Mesenchymal stem cell (in vitro differentiated cells and primary cell): ENCODE results near the gene AIF1.
A peak's percentile ranks its signal among the peaks of the same experiment; 100 is the strongest.

ENCODE experiments used
- DNase-seq: peaks from one replicate; pipeline ENCODE4 v3.0.0-alpha.2; 2013
- H2AFZ ChIP-seq: one replicate; pipeline ENCODE4 v1.6.1; 2013; ENCODE audit warnings: low read depth, mild to moderate bottlenecking, control low read depth, inconsistent platforms, low read length, moderate library complexity
- H2AK5ac ChIP-seq: 2 replicates; pipeline ENCODE4 v1.6.1; 2013; ENCODE audit warnings: low read length, moderate library complexity, mild to moderate bottlenecking, inconsistent platforms; ENCODE audit not compliant: severe bottlenecking
- H2BK120ac ChIP-seq: one replicate; pipeline ENCODE4 v1.6.1; 2013; ENCODE audit warnings: low read depth, mild to moderate bottlenecking, inconsistent platforms, low read length, moderate library complexity
- H2BK12ac ChIP-seq, 2 experiments: one replicate each; pipeline ENCODE4 v1.6.1; 2013; ENCODE audit warnings: inconsistent platforms in 2 of 2, low read length in 2 of 2, mild to moderate bottlenecking in 2 of 2, moderate library complexity in 2 of 2, control low read depth in 1 of 2
- H2BK15ac ChIP-seq: one replicate; pipeline ENCODE4 v1.6.1; 2013; ENCODE audit warnings: mild to moderate bottlenecking, low read depth, inconsistent platforms; ENCODE audit not compliant: poor library complexity, severe bottlenecking
- H2BK5ac ChIP-seq: 2 replicates; pipeline ENCODE4 v1.6.1; 2013; ENCODE audit warnings: low read depth, mild to moderate bottlenecking, low read length, control low read depth, inconsistent platforms; ENCODE audit not compliant: poor library complexity, severe bottlenecking
- H3K14ac ChIP-seq, 2 experiments: one replicate each; pipeline ENCODE4 v1.6.1; 2013; ENCODE audit warnings: inconsistent platforms in 2 of 2, low read length in 2 of 2, control low read depth in 1 of 2, mild to moderate bottlenecking in 1 of 2, moderate library complexity in 1 of 2
- H3K18ac ChIP-seq, 2 experiments: one replicate each; pipeline ENCODE4 v1.6.1; 2013; ENCODE audit warnings: inconsistent platforms in 2 of 2, low read length in 2 of 2, control low read depth in 1 of 2, low read depth in 1 of 2, mild to moderate bottlenecking in 1 of 2
- H3K23ac ChIP-seq, 2 experiments: one replicate each; pipeline ENCODE4 v1.6.1; 2013; ENCODE audit warnings: inconsistent platforms in 2 of 2, low read length in 2 of 2, mild to moderate bottlenecking in 2 of 2, moderate library complexity in 2 of 2, control low read depth in 1 of 2
- H3K27ac ChIP-seq: 2 replicates; pipeline ENCODE4 v1.5.1; 2013; ENCODE audit warnings: mild to moderate bottlenecking, moderate library complexity, low read length, control low read depth, inconsistent platforms; ENCODE audit not compliant: poor library complexity, severe bottlenecking
- H3K27me3 ChIP-seq, 2 experiments: 2 replicates each; pipeline versions ENCODE4 v1.6.1 to v1.7.0; 2013; ENCODE audit warnings: low read length in 2 of 2, mild to moderate bottlenecking in 2 of 2, moderate library complexity in 2 of 2, control low read depth in 1 of 2, inconsistent platforms in 1 of 2; ENCODE audit not compliant: control insufficient read depth in 1 of 2, insufficient read depth in 1 of 2
- H3K36me3 ChIP-seq, 2 experiments: 2 replicates each; pipeline versions ENCODE4 v1.6.1 to v1.7.0; 2013; ENCODE audit warnings: low read length in 2 of 2, control low read depth in 1 of 2, inconsistent platforms in 1 of 2, low read depth in 1 of 2, mild to moderate bottlenecking in 1 of 2; ENCODE audit not compliant: insufficient read depth in 2 of 2, control insufficient read depth in 1 of 2
- H3K4ac ChIP-seq, 2 experiments: one replicate each; pipeline ENCODE4 v1.6.1; 2013; ENCODE audit warnings: inconsistent platforms in 2 of 2, low read length in 2 of 2, mild to moderate bottlenecking in 2 of 2, moderate library complexity in 2 of 2, control low read depth in 1 of 2, low read depth in 1 of 2
- H3K4me1 ChIP-seq: 2 replicates; pipeline ENCODE4 v1.6.1; 2013; ENCODE audit warnings: low read depth, low read length, control low read depth; ENCODE audit not compliant: control insufficient read depth, insufficient read depth
- H3K4me2 ChIP-seq: 2 replicates; pipeline ENCODE4 v1.6.1; 2013; ENCODE audit warnings: low read length, mild to moderate bottlenecking, inconsistent platforms; ENCODE audit not compliant: poor library complexity, severe bottlenecking
- H3K4me3 ChIP-seq, 2 experiments: 2 replicates each; pipeline versions ENCODE4 v1.5.1 to v1.7.0; 2013; ENCODE audit warnings: low read length in 2 of 2, mild to moderate bottlenecking in 2 of 2, control low read depth in 1 of 2, low read depth in 1 of 2; ENCODE audit not compliant: insufficient read depth in 1 of 2
- H3K79me1 ChIP-seq: replicated peaks from 2 replicates; pipeline ENCODE4 v1.6.1; 2013; ENCODE audit warnings: mild to moderate bottlenecking, control low read depth, low read length, inconsistent platforms; ENCODE audit not compliant: poor library complexity, severe bottlenecking
- H3K9ac ChIP-seq: 2 replicates; pipeline ENCODE4 v1.7.0; 2013; ENCODE audit warnings: mild to moderate bottlenecking, low read length, moderate library complexity
- H3K9me3 ChIP-seq: 2 replicates; pipeline ENCODE4 v1.7.0; 2013; ENCODE audit warnings: mild to moderate bottlenecking, low read length; ENCODE audit not compliant: control insufficient read depth
- H4K8ac ChIP-seq: one replicate; pipeline ENCODE4 v1.6.1; 2013; ENCODE audit warnings: inconsistent platforms, mild to moderate bottlenecking, low read length, moderate library complexity
- H4K91ac ChIP-seq: one replicate; pipeline ENCODE4 v1.6.1; 2013; ENCODE audit warnings: mild to moderate bottlenecking, low read length, inconsistent platforms
- WGBS: methylation state at CpG from one replicate; pipeline ENCODE4 v1.1.7; 2013; ENCODE audit warnings: mixed read lengths; 5-methylcytosine and 5-hydroxymethylcytosine counted together

Gene AIF1

GRCh38 chr6:31643818-31644454 is 28.9 kb downstream of the AIF1 start:
- no peak overlapping the region for H3K27ac ChIP-seq
- DNase-seq, result no peak
- no peak overlapping the region for H3K23ac ChIP-seq
- no peak overlapping the region for H2AFZ ChIP-seq
- no peak overlapping the region for H2BK5ac ChIP-seq
- H3K14ac ChIP-seq, result no peak overlapping the region
- no peak overlapping the region for H3K4ac ChIP-seq
- no peak overlapping the region for H4K91ac ChIP-seq
- H3K18ac ChIP-seq, result no peak overlapping the region
- H3K27me3 ChIP-seq, result no peaks in the 10 kb centered on the region
- H2AK5ac ChIP-seq, result no peak overlapping the region
- H3K36me3 ChIP-seq, result peaks cover 89 to 92% of the 10 kb centered on the region in 2 experiments
- no peak overlapping the region for H3K4me3 ChIP-seq
- 99% methylated on average over 9 of the region's 17 CpGs for WGBS
- H3K79me1 ChIP-seq, result peaks cover 41% of the 10 kb centered on the region
- H2BK120ac ChIP-seq, result no peak overlapping the region
- no peak overlapping the region for H3K4me2 ChIP-seq
- no peak overlapping the region for H2BK12ac ChIP-seq
- H4K8ac ChIP-seq, result no peak overlapping the region
- no peaks in the 10 kb centered on the region for H3K9me3 ChIP-seq
- peaks cover 5% of the 10 kb centered on the region for H3K4me1 ChIP-seq
- no peak overlapping the region for H2BK15ac ChIP-seq
- no peak overlapping the region for H3K9ac ChIP-seq

GRCh38 chr6:31645325-31645724 is 30.3 kb downstream of the AIF1 start:
- no peak overlapping the region for H2BK5ac ChIP-seq
- peaks cover 47% of the 10 kb centered on the region for H3K79me1 ChIP-seq
- H3K9ac ChIP-seq, result no peak overlapping the region
- H3K36me3 ChIP-seq, result peaks cover 82 to 88% of the 10 kb centered on the region in 2 experiments
- no peak overlapping the region for H3K18ac ChIP-seq
- no peak overlapping the region for H2BK120ac ChIP-seq
- no peak overlapping the region for H3K27ac ChIP-seq
- H2BK12ac ChIP-seq, result no peak overlapping the region
- H4K91ac ChIP-seq, result no peak overlapping the region
- no peaks in the 10 kb centered on the region for H3K9me3 ChIP-seq
- no peak overlapping the region for H2AK5ac ChIP-seq
- no peak overlapping the region for H2AFZ ChIP-seq
- no peaks in the 10 kb centered on the region for H3K27me3 ChIP-seq
- no peak overlapping the region for H3K4me2 ChIP-seq
- DNase-seq, result no peak
- no peak overlapping the region for H4K8ac ChIP-seq
- H2BK15ac ChIP-seq, result no peak overlapping the region
- over 99% methylated on average over 9 of the region's 9 CpGs for WGBS
- peaks cover 5% of the 10 kb centered on the region for H3K4me1 ChIP-seq
- no peak overlapping the region for H3K4ac ChIP-seq
- H3K4me3 ChIP-seq, result peak overlapping the region in 1 of 2 experiments; percentile 35
- H3K14ac ChIP-seq, result no peak overlapping the region
- no peak overlapping the region for H3K23ac ChIP-seq

GRCh38 chr6:31651602-31652191 is 36.7 kb downstream of the AIF1 start:
- Histone ChIP-seq H2AFZ (peak overlapping the region; percentile 64), H3K79me1 (peaks cover 28% of the 10 kb centered on the region), H2BK15ac (peak overlapping the region; percentile 85)

GRCh38 chr6:31652925-31653724 is 38.1 kb downstream of the AIF1 start:
- 14% methylated on average over 32 of the region's 37 CpGs for WGBS
- H2AFZ ChIP-seq, result no peak overlapping the region
- H2AK5ac ChIP-seq, result peak overlapping the region; percentile 73
- no peaks in the 10 kb centered on the region for H3K9me3 ChIP-seq
- peak overlapping the region; percentile 99 for H3K9ac ChIP-seq
- peak overlapping the region; percentile 62 to 88 for H3K4me3 ChIP-seq
- H2BK15ac ChIP-seq, result peak overlapping the region; percentile 76
- H3K36me3 ChIP-seq, result peaks cover 24 to 52% of the 10 kb centered on the region in 2 experiments
- H2BK5ac ChIP-seq, result peak overlapping the region; percentile 50
- peak overlapping the region; percentile 61 for H4K91ac ChIP-seq
- H2BK120ac ChIP-seq, result no peak overlapping the region
- peak overlapping the region; percentile 92 for H3K4me2 ChIP-seq
- peak overlapping the region; percentile 59 for H4K8ac ChIP-seq
- H3K27ac ChIP-seq, result peak overlapping the region; percentile 93
- DNase-seq, result peak; percentile 96
- peaks cover 21% of the 10 kb centered on the region for H3K79me1 ChIP-seq
- H3K18ac ChIP-seq, result peak overlapping the region; percentile 65 to 98
- H3K27me3 ChIP-seq, result no peaks in the 10 kb centered on the region
- H2BK12ac ChIP-seq, result peak overlapping the region in 1 of 2 experiments; percentile 65
- peak overlapping the region in 1 of 2 experiments; percentile 86 for H3K14ac ChIP-seq
- H3K4me1 ChIP-seq, result peaks cover 12% of the 10 kb centered on the region
- H3K23ac ChIP-seq, result peak overlapping the region in 1 of 2 experiments; percentile 63
- H3K4ac ChIP-seq, result peak overlapping the region; percentile 54 to 94

More at GRCh38 chr6:31651602-31652191, 36.7 kb downstream of the AIF1 start:
- 7% methylated on average over 28 of the region's 29 CpGs for WGBS
- Histone ChIP-seq H3K9ac (peak overlapping the region; percentile 99), H4K8ac (peak overlapping the region; percentile 73), H3K9me3 (no peaks in the 10 kb centered on the region), H3K4me2 (peak overlapping the region; percentile 15), H3K18ac (peak overlapping the region; percentile 88 to 98), H3K4ac (peak overlapping the region; percentile 57 to 93), H2BK12ac (no peak overlapping the region), H3K27ac (peak overlapping the region; percentile 93), H2BK120ac (peak overlapping the region; percentile 51), H2AK5ac (peak overlapping the region; percentile 75), H3K36me3 (peaks cover 29 to 52% of the 10 kb centered on the region in 2 experiments), H4K91ac (peak overlapping the region; percentile 94), H3K4me3 (peak overlapping the region; percentile 80 to 88), H2BK5ac (no peak overlapping the region), H3K14ac (peak overlapping the region in 1 of 2 experiments; percentile 63), H3K4me1 (peaks cover 12% of the 10 kb centered on the region), H3K27me3 (no peaks in the 10 kb centered on the region), H3K23ac (peak overlapping the region in 1 of 2 experiments; percentile 65)
- no peak for DNase-seq
